ENCODE data around the gene TFR2. TPM values are rescaled to one million over a fixed set of nuclear protein-coding genes. Genes with fewer than 3 reads are reported as not detected.

The TFR2 gene
- total RNA-seq, 1 experiment from 2014 or later = 9.1 TPM

GRCh38 chr7:100577507-100577906, 63.8 kb downstream of the TFR2 start:
- DNase-seq (ENCODE audit: low read depth, low spot score) = no peak
- CTCF ChIA-PET = no interaction called here
- POLR2A ChIA-PET = no interaction called here
- in situ Hi-C loops (cut with HindIII; ENCODE audit: low pct_unique_long_range_greater_than_20kb, low sequenced_read_pairs) = no loop called here
- TF ChIP-seq SIN3A (IDR thresholded peaks at IDR 0.05; ENCODE audit: borderline replicate concordance, insufficient read depth, low read depth, low read length) = no peak
- H3K27ac ChIP-seq (ENCODE audit: low read length) = no peak overlapping the region
- H3K27me3 ChIP-seq (ENCODE audit: control insufficient read depth, insufficient read depth, low read length) = no peaks in the 10 kb centered on the region
- BruUV-seq (replicated peaks) = no TSS peak
- H3K4me3 ChIP-seq (ENCODE audit: low read depth in 2 of 2, low read length in 2 of 2) = no peak overlapping the region
- H3K4me1 ChIP-seq (ENCODE audit: control insufficient read depth, insufficient read depth, low read length) = no peaks in the 10 kb centered on the region; the same call in 1 of the 2 replicates
- H3K9me3 ChIP-seq (ENCODE audit: control insufficient read depth, insufficient read depth, low read depth, low read length) = no peaks in the 10 kb centered on the region
- ATAC-seq = no peak
- intact Hi-C loops (cut with micrococcal nuclease; ENCODE audit: unreplicated experiment) = no loop called here
- peaks cover 9% of the 10 kb centered on the region; the same call in 1 of the 2 replicates for H3K36me3 ChIP-seq (ENCODE audit: control insufficient read depth, insufficient read depth, low read length)

- H3K27ac ChIP-seq (ENCODE audit: low read length) = no peak overlapping the region
- intact Hi-C loops (cut with micrococcal nuclease; ENCODE audit: unreplicated experiment) (no loop called here), in situ Hi-C loops (cut with HindIII; ENCODE audit: low pct_unique_long_range_greater_than_20kb, low sequenced_read_pairs) (no loop called here)
- BruUV-seq (replicated peaks) = no TSS peak
- ChIA-PET CTCF (no interaction called here), POLR2A (interaction anchor here (0.6 kb wide), 1 partner anchor 96 kb away, joined by 7 read pairs; no protein-coding TSS in a partner anchor)
- H3K9me3 ChIP-seq (ENCODE audit: control insufficient read depth, insufficient read depth, low read depth, low read length) = no peaks in the 10 kb centered on the region
- H3K4me1 ChIP-seq (ENCODE audit: control insufficient read depth, insufficient read depth, low read length) = peaks cover 3% of the 10 kb centered on the region
- no peak overlapping the region for H3K4me3 ChIP-seq (ENCODE audit: low read depth in 2 of 2, low read length in 2 of 2)
- peaks cover 9% of the 10 kb centered on the region; the same call in 1 of the 2 replicates for H3K36me3 ChIP-seq (ENCODE audit: control insufficient read depth, insufficient read depth, low read length)
- TF ChIP-seq SIN3A (IDR thresholded peaks at IDR 0.05; ENCODE audit: borderline replicate concordance, insufficient read depth, low read depth, low read length) = no peak
- no peak for TF ChIP-seq REST (IDR thresholded peaks at IDR 0.05; ENCODE audit: insufficient read depth in 1 of 2, low read depth in 2 of 2, low read length in 1 of 2)
- TF ChIP-seq CTCF (IDR thresholded peaks at IDR 0.05) = no peak
- TF ChIP-seq POLR2AphosphoS5 (IDR thresholded peaks at IDR 0.05; ENCODE audit: low read depth, low read length) = no peak
- no peak for TF ChIP-seq TCF7L2 (IDR thresholded peaks at IDR 0.05; ENCODE audit: low read depth, low read length)
- no peaks in the 10 kb centered on the region for H3K27me3 ChIP-seq (ENCODE audit: control insufficient read depth, insufficient read depth, low read length)
- DNase-seq (ENCODE audit: low read depth, low spot score) (no peak), ATAC-seq (no peak)
Observed at GRCh38 chr7:100577103-100577502, 64.2 kb downstream of the TFR2 start.

- Histone ChIP-seq H3K4me1 (ENCODE audit: control insufficient read depth, insufficient read depth, low read length) (peaks cover 9% of the 10 kb centered on the region), H3K27ac (ENCODE audit: low read length) (no peak overlapping the region), H3K4me3 (ENCODE audit: low read depth in 2 of 2, low read length in 2 of 2) (no peak overlapping the region), H3K36me3 (ENCODE audit: control insufficient read depth, insufficient read depth, low read length) (peaks cover 4% of the 10 kb centered on the region; the same call in 1 of the 2 replicates), H3K27me3 (ENCODE audit: control insufficient read depth, insufficient read depth, low read length) (no peaks in the 10 kb centered on the region), H3K9me3 (ENCODE audit: control insufficient read depth, insufficient read depth, low read depth, low read length) (no peaks in the 10 kb centered on the region)
- TF ChIP-seq CTCF (IDR thresholded peaks at IDR 0.05) = no peak
- no peak for TF ChIP-seq TCF7L2 (IDR thresholded peaks at IDR 0.05; ENCODE audit: low read depth, low read length)
- no peak for TF ChIP-seq POLR2AphosphoS5 (IDR thresholded peaks at IDR 0.05; ENCODE audit: low read depth, low read length)
- no peak for TF ChIP-seq SIN3A (IDR thresholded peaks at IDR 0.05; ENCODE audit: borderline replicate concordance, insufficient read depth, low read depth, low read length)
- no peak for TF ChIP-seq REST (IDR thresholded peaks at IDR 0.05; ENCODE audit: insufficient read depth in 1 of 2, low read depth in 2 of 2, low read length in 1 of 2)
- BruUV-seq (replicated peaks) = no TSS peak
- DNase-seq (ENCODE audit: low read depth, low spot score) (no peak), ATAC-seq (no peak)
- ChIA-PET CTCF (no interaction called here), POLR2A (interaction anchor here (0.6 kb wide), 1 partner anchor 96 kb away, joined by 7 read pairs; no protein-coding TSS in a partner anchor)
- intact Hi-C loops (cut with micrococcal nuclease; ENCODE audit: unreplicated experiment) (no loop called here), in situ Hi-C loops (cut with HindIII; ENCODE audit: low pct_unique_long_range_greater_than_20kb, low sequenced_read_pairs) (no loop called here)
Observed at GRCh38 chr7:100576384-100576993, 64.9 kb downstream of the TFR2 start.
